NCI-H526 treated with DMSO at 0.1 percent for 48 hours (cell line): Measurements from ENCODE around the gene GSG1L2.

Experiments
- DNase-seq: peaks from one replicate; lab custom pipeline; 2025; lab: John Stamatoyannopoulos, UW

Gene GSG1L2

DNA sequence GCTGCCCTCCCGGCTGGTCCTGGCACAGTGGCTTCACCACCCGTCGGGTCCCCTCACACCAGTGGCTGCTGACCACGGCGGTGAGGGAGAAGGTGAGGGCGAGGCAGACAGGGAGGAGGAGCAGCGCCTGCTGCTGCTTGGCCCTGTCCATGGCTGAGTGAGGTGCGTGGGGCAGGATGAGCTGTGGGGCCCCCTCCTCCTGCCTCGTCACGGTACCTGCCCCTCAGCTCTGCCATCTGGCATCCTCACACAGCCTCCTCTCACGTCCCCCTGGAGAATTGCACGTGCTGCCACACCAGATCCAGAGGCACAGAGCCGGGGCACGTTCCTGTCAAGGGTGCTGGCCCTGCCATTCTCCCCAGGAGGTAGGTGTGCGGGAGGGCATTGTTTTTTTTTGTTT is at the start of gene GSG1L2:
GSG1L2 (minus strand) TSS at position 159 of the 400 bp plus-strand sequence; CDS start at position 151, 8 bp downstream.
- DNase-seq: no peak

DNA sequence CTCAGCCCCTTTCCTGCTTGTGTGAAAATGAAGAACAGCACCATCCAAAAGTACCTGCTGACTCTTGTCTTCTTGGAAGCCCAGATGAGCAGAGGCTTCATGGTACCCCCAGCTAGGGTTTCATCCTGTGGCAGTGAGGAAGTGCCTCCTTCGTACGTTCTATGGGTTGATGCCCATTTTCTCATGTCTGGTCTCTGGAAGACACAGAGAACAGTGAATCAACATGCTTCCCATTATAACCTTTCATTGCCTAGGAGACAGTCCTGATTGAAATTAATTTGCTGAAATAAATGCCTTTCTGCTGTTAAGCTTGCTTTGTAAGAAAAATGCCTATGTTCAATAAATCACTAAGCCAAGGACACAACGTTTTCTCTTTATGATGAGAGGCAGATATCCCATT is 46.7 kb upstream of the GSG1L2 start:
- DNase-seq: no peak

DNA sequence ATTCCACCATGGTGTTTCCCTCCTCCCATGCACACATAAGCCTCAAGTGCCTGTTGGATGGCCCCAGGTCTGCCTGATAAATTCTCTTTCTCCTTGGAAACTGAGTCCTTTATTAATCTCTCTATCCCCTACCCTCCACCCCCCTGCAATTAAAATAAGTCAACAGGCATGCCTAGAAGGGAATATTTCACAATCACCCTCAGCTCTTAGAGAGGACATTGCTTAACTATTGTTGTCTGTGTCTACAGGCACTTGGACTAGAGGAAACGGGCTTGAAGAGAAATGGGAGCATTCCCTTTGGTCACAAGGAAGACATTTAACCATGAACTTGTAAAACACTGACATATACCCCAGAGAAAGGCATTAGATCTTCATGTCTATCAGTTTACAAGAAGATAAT is 43.7 kb upstream of the GSG1L2 start:
- no peak for DNase-seq

DNA sequence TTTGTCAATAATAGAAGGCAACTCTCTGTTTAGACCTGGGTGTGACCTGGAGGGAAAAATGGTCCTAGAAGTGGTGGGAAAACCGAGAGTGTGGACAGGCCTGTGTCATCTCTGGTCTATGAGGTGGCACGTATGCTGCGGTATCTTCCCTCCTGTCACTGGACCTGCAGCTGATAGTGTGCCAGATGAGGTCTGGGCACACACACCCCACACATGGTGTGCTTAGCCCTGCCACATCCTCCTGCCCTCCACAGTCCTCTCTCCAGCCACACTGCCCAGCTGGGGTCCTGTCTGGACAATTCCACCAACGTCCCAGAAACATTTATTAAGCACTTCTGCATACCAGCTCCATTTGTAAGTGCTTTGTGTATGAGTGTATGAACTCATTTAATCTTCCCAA is 41.1 kb upstream of the GSG1L2 start:
- DNase-seq: no peak

DNA sequence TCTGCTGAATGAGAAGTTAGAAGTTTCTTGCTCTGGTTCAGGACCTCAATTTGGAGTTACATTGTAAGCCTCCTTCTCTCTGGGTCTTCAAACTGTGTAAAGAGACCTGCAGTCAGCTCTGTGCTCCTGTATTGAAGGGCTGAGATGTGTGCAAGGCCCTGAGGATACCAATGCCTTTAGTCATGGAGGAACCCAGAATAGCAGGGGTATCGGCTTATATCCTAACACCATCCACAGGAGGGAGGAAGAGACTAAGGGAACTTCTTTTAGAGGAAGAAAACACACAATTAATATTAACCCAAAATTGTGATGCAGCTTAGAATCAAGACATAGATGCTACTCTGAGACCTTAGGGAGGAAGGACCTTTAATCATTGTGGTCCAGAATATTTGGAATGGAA is 40.3 kb upstream of the GSG1L2 start:
- DNase-seq: no peak

DNA sequence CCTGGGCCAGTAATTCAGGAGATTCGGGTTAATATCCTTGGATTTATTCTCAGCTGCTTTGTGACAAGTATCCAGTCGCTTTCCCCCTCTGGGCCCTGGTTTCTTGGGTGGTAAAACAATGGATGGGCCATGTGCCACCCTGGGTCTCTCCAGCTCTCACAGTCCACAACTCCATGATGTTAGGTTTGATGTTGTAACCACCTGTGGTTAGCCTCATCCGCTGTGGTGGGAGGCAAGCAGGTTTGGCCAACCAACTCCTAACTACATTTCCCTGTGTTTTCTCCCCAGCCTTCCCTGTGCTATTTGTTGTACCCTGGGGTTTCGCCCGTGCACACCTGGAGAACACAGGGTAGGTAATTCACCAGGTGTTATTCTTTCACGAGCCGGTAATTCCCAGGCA is 39.0 kb upstream of the GSG1L2 start:
- no peak for DNase-seq

DNA sequence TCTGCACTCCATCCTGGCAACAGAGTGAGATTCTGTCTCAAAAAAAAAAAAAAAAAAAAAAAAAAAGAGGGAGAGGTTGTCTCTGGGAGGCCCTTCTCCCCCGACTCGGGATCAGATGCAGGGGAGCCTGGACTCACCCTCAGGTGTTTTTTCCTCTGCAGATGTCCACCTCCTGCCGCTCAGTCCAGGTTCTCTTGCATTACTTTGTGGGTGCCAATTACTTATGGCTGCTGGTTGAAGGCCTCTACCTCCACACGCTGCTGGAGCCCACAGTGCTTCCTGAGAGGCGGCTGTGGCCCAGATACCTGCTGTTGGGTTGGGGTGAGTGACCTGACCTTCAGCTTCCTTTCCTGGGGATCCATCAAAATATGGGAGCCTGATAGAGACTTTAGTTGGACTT is 37.9 kb upstream of the GSG1L2 start:
- DNase-seq: no peak

DNA sequence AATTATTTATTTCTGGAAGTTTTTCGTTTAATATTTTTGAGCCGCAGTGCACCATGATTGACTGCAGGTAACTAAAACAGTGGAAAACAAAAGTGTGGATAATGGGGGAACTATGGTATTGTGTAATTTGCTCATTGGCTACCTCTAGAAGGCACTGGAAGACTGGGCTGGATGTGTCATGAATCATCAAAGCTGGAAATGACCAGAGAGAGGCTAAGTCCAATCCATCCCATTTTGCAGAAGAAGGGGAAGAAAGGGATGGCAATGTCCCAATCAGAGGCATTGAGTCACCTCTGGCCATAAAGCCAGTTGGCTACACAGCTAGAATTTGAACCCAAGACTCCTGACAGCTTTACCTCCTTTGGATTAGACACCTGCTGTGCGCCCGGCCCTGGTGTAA is 33.2 kb upstream of the GSG1L2 start:
- DNase-seq: no peak

DNA sequence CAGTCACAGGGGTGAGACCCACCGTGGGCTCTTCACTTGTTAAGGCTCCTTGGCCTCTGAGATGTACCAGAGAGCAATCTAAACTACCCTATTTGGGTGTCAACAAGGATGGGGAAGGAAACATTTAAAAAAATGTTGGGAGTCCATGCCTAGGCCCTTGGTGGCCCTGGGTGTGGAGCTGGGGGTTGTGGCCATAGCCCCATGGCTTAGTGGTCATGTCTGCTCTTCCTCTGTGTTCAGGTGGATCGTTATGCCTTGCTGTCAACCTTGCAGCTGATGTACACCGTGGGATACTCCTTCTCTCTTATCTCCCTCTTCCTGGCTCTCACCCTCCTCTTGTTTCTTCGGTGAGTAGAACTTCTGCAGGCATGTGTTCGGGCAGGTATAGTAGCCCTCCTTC is 32.4 kb upstream of the GSG1L2 start:
- no peak for DNase-seq

DNA sequence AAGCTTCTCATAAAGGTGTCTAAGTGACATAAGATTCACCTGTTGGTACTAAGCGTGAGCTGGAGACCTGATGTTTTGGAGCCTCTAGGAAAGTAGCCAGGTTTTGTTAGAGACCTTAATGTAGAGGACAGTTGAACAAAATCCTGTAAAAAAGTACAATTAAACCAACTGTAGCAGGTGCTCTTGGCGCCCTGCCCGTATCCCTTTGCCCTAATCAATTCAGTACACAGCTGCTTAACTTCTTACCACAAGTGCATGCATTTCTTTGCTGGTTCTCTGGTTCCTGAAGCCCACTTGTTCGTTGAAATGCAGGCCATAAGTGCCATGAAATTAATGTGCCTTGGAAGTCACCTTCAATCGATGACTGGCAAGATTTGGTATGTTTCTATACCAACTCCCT is 28.3 kb upstream of the GSG1L2 start:
- DNase-seq: no peak

DNA sequence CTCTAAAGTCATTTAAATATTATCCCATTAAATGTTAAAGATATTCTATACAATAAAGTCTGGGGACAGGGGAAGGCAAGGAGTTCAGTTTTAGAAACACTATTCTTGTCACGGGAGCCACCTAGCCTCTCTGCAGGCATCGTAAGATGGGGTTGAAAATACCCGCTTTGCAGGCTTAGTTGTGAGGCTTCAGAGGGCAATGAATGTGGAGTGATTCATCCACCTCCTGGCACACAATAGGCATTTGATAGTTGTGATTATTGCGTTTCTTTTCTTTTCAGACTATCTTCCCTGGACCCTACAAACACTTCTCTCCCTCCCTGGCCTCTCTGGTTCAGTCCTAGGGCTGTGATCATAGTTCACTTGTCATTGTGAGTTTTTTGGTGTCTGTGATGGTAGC is 23.4 kb upstream of the GSG1L2 start:
- DNase-seq: no peak

DNA sequence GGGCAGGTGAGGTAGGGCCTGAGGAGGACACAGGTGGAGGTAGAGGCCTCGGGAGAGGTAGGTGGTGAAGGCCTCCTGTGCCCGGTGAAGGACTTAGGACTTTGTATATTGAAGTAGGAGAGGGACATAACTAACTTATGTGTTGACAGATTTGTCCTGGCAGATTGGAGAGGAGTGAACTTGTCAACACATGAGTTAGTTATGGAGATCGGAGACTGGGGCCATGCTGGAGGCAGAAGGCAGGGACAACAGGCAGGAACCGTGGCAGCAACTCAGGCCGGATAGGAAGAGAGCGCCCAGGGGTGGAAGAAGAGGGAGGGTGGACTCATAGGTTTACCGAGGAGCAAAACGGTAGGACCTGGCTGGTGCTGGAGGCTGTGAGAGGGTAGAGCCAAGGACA is 22.3 kb upstream of the GSG1L2 start:
- DNase-seq: no peak

DNA sequence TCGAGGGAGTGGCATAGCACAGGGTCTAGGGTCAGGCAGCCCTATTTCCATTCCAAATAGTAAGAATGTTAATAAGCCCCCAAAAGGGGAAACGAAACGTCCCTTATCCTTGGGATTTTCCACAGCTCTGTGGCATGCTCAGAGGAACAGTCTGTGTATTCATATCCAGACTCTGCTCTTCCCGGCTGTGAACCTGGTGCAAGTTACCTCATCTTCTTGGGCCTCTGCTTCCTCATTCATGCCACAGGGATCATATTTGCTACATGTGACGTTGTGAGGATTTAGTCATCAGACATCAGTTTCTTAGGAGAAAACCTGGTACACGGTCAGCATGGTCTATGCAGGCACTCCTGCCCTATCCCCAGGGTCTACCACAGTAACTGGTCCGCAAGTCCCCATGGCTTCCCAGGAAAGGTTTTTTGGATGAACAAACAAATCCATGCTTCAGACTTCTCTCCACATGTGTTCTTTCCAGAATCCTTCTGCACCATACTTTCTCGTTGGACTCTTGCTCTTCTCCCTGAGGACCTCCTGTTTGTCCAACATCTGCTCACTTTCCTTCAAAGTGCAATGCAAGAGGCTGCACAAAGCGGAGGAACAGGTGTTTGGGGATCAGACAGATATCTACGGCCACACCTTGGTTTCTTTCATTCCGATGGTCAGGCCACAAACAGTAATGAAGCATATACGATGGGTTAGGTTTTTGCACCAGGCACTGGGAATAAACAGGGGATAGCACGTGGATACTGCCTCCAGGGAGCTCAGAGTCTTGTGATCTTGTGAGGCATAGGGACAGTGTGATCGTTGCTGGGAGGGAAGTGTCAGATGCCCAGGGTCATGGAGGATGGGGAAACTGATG is 21.5 kb upstream of the GSG1L2 start:
- DNase-seq: no peak

DNA sequence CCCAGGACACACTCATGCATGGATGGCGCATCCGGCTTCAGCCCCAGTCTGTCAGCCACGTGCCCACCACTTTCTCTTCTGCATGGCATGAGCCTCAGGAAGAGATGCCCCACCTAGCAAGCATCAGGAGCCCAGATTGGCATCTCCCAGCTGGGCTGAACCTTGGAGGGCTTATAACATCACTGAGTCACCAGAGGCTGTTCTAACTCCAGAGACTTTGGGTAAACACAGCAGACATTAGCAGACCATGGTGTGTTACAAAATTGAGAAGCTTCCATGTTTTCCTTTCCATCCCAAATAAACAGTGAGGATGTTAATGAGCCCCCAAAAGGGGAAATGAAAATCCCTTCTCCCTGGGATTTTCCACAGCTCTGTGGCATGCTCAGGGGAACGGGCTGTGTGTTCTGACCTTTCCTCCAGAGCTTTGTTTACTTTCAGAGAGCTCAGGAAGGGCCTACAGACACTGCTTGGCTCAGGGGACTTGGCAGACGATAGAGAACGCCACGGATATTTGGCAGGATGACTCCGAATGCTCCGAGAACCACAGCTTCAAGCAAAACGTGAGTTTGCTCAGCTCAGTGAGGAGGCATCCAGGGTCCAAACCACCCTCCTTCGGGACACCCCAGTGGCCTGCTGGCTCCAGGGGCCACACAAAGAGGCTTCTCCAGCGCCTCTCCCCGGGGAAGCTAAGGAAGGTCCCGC is 20.3 kb upstream of the GSG1L2 start:
- no peak for DNase-seq

DNA sequence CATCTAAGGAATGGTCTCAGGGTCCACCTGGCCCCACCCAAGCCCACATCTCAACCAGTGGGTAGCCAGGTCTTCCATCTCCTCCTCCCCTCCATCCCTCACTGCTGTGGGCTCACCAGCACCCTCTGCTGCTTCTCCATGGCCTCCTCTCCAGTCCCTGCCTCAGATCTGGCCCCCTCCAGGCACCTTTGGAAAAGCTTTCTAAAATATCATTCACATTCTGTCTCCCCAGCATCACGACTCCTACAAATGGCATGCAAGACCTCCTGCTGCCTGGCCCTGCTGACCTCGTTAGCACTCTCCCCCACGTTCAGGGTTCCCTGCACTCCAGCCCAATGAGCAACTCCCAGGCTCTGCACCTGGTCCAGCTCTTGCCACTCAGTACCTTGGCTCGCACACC is 17.6 kb upstream of the GSG1L2 start:
- no peak for DNase-seq

DNA sequence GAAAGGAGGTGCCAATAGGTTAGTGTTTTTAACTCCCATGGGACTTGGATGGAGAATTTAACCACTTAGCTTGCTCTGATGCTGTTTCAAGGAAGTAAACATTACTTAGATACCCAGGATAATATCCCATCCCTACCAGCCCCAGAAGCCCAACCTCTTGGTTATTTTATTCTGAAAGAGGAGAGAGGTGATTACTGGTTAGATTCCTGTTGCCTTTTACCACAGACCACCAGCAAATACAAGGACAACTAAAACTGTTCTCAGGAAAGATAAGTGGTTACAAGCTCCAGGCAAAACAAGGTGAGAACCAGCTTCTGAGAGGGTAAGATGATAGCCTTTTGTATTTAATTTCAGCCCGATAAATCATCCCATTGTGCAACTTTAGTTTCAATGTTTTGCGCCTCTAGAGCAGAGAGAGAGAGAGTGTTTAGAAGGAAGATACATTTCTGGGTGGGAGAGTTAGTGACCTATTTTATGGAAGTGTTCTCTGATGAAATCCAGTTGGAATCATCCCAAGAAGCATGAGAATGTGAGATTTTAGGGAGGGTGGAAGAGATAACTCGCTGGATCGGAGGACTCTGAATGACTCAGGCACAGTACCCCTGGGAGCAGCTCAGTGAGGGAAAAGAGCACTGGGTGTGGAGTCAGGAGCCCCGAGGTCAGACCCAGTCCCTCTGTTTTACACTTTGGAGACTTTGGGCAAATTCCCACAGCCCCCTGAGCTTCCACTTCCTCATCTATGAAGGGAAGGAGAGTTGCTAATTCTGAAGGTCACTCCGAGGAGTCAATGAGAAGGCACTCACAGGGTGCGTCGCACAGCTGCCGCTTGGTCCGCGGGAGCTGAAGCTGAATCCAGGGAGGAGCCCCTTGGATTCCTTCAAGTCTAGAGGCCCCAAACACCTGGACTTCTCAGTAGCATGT is 15.9 kb upstream of the GSG1L2 start:
- no peak for DNase-seq

DNA sequence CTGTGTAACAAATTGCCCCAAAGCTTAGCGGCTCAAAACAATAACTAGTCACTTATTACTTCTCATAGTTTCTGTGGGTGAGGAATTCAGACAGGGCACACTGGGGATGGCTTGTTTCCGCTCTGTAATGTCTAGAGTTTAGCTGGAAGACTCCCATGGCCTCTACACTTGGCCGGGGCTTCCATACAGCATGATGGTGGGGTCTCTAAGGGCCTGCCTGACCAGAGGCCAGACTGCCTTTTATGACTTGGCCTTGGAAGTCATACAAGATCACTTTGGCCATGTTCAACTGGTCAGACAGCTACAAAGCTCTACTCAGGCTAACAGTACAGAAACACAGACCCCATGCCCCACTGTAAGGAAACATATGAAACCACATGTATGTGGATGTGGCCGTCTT is 12.0 kb upstream of the GSG1L2 start:
- no peak for DNase-seq

DNA sequence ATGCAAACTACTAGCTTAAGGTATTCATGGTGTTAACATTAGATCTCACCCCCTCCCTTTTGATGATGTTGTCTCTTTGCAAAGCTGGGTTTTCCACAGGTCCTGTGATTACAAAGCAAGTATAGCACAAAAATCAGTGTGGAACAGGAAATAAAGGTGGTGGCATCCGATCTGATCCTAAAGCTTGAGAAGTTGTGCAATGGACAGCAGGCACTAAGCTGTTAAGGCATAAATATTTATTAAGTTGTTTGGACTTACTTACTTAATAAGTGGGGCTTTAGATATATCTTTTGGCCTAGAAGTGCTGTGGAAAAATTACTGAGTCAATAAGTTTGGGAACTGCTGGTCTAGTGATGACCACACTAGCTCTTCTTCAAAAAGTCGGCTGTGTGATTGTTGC is 8.8 kb upstream of the GSG1L2 start:
- no peak for DNase-seq

DNA sequence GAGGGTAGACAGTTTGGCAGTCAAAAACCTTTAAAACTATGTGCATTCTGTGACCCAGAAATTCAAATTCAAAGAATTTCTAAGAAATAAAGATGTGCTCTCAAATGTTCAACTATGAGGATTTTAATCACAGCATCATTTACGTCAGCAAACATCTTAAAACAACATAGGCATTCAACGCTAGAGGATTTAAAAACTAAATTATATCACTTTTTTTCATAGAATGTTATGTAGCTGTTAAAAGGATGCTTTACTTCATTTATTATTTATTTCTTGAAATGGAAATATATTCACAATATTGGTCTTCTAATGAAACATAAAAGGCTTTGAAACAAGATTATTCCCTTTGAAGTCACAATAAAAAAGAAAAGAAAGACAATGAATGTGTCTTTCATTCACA is 7.5 kb upstream of the GSG1L2 start:
- no peak for DNase-seq

DNA sequence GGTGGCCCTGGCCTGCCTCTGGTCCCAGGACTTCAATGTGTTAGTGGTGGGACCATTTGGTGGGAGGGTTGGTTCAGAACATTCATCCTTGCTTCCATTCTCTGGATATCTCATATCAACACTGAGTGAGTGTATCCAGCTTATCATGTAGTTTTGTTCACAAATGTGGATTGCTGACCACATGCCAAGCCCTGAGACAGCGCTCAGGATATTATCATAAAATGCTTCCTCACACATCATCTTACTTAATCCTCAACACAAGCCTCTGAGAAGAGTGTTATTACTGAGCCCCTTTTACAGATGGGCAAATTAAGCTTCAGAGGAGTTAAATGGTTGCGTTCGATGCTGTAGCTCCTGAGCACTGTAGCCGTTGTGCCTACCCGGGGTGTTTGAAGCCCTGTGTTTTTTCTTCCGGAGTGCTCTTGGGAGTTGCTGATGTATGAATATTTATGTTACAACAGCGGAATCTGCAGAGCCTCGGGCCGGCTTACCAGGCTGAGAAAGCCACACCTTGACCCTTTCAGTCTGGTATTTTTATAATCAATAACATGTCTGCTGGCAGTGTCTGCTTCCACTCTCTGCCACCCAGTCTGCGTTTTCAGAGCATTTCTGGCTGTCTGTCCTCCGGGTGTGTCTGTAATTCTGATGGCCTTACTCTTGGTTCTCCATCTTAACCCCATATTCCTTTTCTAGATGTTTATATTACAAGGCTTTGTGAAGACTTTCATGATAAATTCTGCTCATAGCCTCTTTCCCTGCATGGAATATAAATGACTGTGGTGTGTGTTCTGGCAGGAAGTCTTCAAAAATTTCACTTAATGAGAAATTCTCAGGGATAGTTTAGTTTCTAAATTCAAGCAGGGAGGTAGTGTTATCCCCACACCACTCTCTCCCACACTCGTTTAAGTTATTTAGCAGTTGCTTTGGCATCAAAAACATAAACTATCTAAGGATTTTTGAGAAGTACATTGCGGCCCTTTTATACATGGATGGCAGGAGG is 6.7 kb upstream of the GSG1L2 start:
- DNase-seq: no peak

DNA sequence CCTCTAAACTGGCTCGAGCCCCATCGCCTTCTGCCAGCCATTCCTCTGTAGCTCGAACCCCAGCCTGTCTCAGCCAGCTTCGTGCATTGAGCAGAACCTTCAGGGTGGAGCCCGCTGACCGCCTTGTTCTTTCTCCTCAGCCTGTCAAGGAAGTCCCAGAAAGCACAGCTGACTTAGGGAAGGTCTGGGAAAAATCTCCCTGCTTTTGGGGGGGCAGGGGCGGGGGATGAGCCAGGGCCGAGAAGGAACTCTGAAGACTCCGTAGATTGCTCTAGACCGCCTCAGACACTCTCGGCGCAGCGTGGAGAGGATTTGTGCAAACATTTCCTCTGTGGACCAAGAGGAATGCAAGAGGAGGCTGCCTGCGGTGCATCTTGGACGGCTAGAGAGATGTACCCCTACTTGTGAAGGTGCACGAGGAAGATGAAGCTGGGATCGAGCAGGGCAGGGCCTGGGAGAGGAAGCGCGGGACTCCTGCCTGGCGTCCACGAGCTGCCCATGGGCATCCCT is 3.8 kb upstream of the GSG1L2 start, which contains the start of gene GLP2R:
GLP2R (plus strand) TSS at position 284 of the 510 bp plus-strand sequence; CDS start at position 424, 140 bp downstream.
- DNase-seq: no peak
